Fibroblast of the aortic adventitia (primary cell): ENCODE results near the gene TTYH2. TPM values are rescaled to one million over a fixed set of nuclear protein-coding genes. Genes with fewer than 3 reads are reported as not detected.

Source experiments
- DNase-seq: peaks from one replicate; pipeline ENCODE4 v3.0.0-alpha.2; 2010; ENCODE audit warnings: low read depth
- H3K4me3 ChIP-seq: 2 replicates; pipeline ENCODE4 v1.5.1; 2011; ENCODE audit warnings: low read depth, mild to moderate bottlenecking, control low read depth, low read length, moderate library complexity
- total RNA-seq: library from RNA; depleted of rRNA; stranded (reverse); fragments of >200 nt; gene quantifications from 2 replicates; pipeline ENCODE4 v1.2.3, GENCODE V29; 2012; ENCODE audit warnings: low replicate concordance
- TF ChIP-seq, protein P1 (sequence below): IDR thresholded peaks from 2 replicates; pipeline ENCODE4 v1.5.1; 2011; ENCODE audit warnings: mild to moderate bottlenecking, low read length, control low read depth, inconsistent platforms; ENCODE audit not compliant: insufficient read depth

TTYH2 gene
- total RNA-seq, 1 donor = 0.54 TPM

DNA sequence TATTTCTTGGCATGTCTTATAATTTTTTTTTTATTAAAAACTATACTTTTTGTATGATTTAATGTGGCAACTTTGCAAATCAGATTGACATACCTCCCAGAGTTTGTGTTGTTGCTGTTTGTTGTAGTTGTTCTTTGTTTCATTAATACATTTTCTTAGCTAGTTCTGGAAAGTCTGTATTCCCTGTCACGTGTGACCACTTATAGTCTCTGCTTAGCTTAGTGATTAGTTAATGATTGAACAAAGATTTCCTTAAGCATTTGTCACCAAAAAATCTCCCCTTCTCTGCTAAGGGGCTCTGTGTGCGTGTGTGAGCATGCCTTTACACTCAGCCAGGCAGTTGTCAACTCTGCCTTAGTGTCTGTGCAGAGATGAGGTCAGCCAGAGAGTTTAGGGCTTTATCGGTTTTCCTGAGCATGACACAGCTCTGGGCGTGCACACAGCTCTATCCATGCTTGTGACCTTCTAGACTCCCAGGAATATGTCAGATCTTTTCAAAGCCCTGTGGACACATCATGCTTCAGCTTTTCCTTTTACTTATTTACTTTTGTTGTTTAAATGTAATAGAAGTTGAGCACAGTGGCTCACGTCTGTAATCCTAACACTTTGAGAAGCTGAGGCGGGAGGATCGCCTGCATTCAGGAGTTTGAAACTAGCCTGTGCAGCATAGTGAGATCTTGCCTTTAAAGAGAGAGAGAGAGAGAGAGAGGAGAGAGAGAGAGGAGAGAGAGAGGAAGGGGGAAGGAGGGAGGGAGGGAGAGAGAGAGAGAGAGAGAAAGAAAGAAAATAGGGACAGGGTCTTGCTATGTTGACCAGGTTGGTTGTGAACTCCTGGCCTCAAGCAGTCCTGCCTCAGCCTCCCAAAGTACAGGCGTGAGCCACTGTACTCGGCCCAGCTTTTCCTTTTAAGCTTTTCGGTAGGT, 82.5 kb downstream of the TTYH2 start:
- DNase-seq = peak; percentile 67
- TF ChIP-seq, protein P1, sequence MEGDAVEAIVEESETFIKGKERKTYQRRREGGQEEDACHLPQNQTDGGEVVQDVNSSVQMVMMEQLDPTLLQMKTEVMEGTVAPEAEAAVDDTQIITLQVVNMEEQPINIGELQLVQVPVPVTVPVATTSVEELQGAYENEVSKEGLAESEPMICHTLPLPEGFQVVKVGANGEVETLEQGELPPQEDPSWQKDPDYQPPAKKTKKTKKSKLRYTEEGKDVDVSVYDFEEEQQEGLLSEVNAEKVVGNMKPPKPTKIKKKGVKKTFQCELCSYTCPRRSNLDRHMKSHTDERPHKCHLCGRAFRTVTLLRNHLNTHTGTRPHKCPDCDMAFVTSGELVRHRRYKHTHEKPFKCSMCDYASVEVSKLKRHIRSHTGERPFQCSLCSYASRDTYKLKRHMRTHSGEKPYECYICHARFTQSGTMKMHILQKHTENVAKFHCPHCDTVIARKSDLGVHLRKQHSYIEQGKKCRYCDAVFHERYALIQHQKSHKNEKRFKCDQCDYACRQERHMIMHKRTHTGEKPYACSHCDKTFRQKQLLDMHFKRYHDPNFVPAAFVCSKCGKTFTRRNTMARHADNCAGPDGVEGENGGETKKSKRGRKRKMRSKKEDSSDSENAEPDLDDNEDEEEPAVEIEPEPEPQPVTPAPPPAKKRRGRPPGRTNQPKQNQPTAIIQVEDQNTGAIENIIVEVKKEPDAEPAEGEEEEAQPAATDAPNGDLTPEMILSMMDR = no peak
- H3K4me3 ChIP-seq = no peak overlapping the region

DNA sequence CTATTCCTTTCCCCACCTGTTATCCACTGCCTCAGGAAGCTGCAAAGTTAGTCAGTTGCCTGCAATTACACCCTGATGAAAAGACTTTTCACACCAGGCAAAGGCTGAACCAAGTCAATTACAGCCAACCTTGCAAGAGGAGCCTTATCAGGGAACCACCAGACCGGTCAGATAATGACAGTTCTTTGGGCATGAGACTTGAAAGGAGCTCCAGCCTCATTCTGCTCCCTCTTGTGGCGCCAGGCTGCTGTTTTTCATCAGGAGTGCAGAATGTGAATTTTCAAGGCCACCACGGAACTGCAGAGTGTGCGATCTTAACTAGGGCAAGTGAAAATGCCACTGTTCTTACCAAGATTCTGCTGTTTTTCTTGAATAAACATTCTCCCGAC, 83.2 kb downstream of the TTYH2 start:
- no peak overlapping the region for H3K4me3 ChIP-seq
- TF ChIP-seq, protein P1 = peak; percentile 86
- peak; percentile 84 for DNase-seq

DNA sequence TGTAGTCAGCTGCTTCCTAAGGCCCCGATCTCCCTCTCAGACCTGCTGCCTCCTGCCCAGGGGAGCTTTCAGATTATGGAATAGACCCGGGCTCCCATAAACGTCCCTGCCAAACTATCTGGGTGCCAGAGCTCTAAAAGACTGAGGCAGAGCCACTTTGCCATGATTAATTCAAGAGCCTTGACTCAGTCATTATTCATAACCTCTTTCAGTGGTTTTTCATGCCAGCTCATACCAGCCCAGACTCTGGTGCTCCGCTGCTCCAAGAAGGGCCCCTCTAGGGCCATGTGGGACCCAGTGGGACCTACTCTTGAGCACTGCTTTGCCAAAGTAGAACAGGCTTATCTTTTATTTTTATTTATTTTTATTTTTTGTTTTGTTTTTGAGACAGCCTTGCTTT, 84.6 kb downstream of the TTYH2 start:
- no peak overlapping the region for H3K4me3 ChIP-seq
- TF ChIP-seq, protein P1 = no peak
- peak; percentile 30 for DNase-seq

- peak; percentile 38 for DNase-seq
- TF ChIP-seq, protein P1 = no peak
- H3K4me3 ChIP-seq = no peak overlapping the region
These were observed 85.4 kb downstream of the TTYH2 start for GRCh38 chr17:74298778-74299177.

DNA sequence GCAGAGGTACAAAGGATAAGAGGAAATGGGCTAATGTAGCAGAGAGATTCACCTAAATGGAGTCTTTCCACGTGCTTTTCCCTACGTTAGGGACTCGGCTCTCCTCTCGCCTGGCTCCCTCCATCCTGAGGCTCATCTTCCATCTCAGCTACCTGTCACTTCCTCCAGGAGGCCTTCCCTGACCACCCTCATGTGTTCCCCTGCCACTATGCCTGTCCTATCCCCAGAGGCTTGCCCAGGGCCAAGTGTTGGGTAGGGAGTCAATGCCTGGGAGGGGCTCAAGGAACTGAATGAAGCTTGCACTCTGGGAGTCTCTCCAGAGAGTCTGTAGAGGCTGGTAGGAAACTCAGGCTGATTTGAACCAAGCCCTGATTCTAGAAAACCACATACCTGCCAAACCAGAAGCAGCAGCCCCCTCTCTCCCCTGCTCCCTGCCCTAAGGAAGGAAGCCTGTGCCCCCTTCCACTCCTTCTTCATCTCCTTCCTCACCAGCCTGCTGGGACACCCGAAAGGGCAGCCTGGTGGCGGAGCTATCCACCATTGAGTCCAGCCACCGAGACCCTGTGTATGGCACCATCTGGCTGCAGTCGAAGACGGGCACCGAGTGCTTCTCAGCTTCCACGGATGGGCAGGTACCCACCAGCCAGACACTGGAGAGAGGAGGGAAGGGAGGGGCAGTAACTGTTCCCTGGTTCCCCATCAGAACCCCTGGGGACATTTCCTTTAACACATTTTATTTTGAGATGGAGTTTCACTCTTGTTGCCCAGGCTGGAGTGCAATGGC, 86.0 kb downstream of the TTYH2 start:
- no peak for DNase-seq
- H3K4me3 ChIP-seq = no peak overlapping the region
- TF ChIP-seq, protein P1 = no peak

GRCh38 chr17:74303305-74303704, 89.9 kb downstream of the TTYH2 start:
- DNase-seq = no peak
- H3K4me3 ChIP-seq = no peak overlapping the region
- TF ChIP-seq, protein P1 = no peak
